ENCODE data around the gene MED25. TPM values are rescaled to one million over a fixed set of nuclear protein-coding genes. Genes with fewer than 3 reads are reported as not detected.

The MED25 gene
- total and polyA plus RNA-seq, 2 donors (not counting 1 experiment from before 2014, with no cell fraction given): 11.2 to 20.2 TPM

DNA sequence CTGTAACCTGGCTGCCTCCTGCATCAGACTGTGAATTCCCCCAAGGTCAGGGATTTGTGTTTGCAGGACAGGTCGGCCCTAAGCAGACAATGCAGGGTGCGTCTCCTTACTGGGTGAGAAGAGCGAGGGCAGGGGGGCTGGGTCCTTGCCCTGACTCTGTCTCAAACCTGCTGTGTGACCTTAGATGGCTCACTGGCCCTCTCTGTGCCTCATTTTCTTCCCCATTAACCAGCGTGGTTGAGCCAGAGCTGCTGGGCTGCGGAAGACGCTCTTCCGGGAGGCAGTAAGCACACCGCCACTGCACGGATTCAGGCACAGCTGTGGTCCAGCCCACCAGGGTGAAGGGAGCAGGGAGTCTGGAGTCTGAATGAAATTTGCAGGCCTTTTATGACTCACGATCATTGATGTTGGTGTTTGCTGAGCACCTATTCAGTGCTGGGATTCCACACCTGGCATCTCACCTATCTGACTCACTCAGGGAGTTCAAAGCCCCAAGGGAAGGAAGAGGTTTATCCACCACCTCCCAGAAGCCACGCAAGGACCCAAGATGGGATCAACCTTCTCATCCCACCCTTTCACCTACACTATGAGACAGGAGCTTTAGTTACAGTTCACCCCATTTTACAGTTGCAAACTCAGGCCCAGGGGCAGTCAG is 56.5 kb downstream of the MED25 start:
- Histone ChIP-seq H3K36me3 (ENCODE audit: control insufficient read depth, insufficient read depth, low read length) (peaks cover 4% of the 10 kb centered on the region), H3K27ac (ENCODE audit: insufficient read depth, low read length) (no peak overlapping the region), H4K20me1 (ENCODE audit: control insufficient read depth, extremely low read depth, insufficient read depth, low read length) (no peaks in the 10 kb centered on the region), H3K4me2 (ENCODE audit: extremely low read depth, insufficient read depth, low read length) (peak overlapping the region; percentile 80), H3K9me3 (ENCODE audit: control insufficient read depth, insufficient read depth, low read depth, low read length) (no peaks in the 10 kb centered on the region), H3K4me1 (ENCODE audit: control insufficient read depth, extremely low read depth, insufficient read depth, low read length) (peaks cover 10% of the 10 kb centered on the region), H3K27me3 (ENCODE audit: control insufficient read depth, insufficient read depth, low read length) (no peaks in the 10 kb centered on the region), H3K4me3 (replicated peaks in 1 of 4; ENCODE audit: control extremely low read depth in 1 of 4, insufficient read depth in 1 of 4, low read depth in 3 of 4, low read length in 4 of 4) (peak overlapping the region in 1 of 4 experiments; percentile 94), H2AFZ (ENCODE audit: low read length) (no peak overlapping the region), H3K9ac (ENCODE audit: insufficient read depth, low read length) (no peak overlapping the region), H3K79me2 (ENCODE audit: control insufficient read depth, insufficient read depth, low read length) (peaks cover 22% of the 10 kb centered on the region)
- DNase-seq (ENCODE audit: low read depth in 2 of 2): no peak
- TF ChIP-seq EZH2 (IDR thresholded peaks at IDR 0.05; ENCODE audit: low read length, missing control alignments): no peak

DNA sequence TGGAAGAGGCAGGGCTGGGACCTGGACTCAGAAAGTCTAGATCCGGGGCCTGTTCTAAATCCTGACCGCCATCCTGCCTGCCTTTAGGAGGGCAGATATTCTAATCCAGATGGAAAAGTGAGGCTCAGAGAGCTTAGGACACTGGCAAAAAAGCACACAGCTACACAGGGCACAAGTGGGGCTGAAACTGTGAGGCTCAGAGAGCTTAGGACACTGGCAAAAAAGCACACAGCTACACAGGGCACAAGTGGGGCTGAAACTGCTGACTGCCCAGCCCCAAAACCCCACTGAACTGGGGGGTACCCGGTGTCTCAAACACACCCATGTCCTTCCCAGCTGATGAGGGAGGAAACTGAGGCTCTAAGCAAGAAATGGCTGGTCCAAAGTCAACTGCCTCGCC is 57.1 kb downstream of the MED25 start:
- peak overlapping the region; percentile 94 for H3K27ac ChIP-seq (ENCODE audit: insufficient read depth, low read length)
- peaks cover 8% of the 10 kb centered on the region for H3K36me3 ChIP-seq (ENCODE audit: control insufficient read depth, insufficient read depth, low read length)
- peaks cover 7% of the 10 kb centered on the region for H3K4me1 ChIP-seq (ENCODE audit: control insufficient read depth, extremely low read depth, insufficient read depth, low read length)
- TF ChIP-seq, protein P1, sequence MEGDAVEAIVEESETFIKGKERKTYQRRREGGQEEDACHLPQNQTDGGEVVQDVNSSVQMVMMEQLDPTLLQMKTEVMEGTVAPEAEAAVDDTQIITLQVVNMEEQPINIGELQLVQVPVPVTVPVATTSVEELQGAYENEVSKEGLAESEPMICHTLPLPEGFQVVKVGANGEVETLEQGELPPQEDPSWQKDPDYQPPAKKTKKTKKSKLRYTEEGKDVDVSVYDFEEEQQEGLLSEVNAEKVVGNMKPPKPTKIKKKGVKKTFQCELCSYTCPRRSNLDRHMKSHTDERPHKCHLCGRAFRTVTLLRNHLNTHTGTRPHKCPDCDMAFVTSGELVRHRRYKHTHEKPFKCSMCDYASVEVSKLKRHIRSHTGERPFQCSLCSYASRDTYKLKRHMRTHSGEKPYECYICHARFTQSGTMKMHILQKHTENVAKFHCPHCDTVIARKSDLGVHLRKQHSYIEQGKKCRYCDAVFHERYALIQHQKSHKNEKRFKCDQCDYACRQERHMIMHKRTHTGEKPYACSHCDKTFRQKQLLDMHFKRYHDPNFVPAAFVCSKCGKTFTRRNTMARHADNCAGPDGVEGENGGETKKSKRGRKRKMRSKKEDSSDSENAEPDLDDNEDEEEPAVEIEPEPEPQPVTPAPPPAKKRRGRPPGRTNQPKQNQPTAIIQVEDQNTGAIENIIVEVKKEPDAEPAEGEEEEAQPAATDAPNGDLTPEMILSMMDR (conservative IDR thresholded peaks at IDR 0.05 in 1 of 2, IDR thresholded peaks at IDR 0.05 in 1 of 2; ENCODE audit: low read depth in 1 of 2, low read length in 2 of 2): no peak
- no peak for TF ChIP-seq EZH2 (IDR thresholded peaks at IDR 0.05; ENCODE audit: low read length, missing control alignments)
- no peaks in the 10 kb centered on the region for H3K9me3 ChIP-seq (ENCODE audit: control insufficient read depth, insufficient read depth, low read depth, low read length)
- H4K20me1 ChIP-seq (ENCODE audit: control insufficient read depth, extremely low read depth, insufficient read depth, low read length): no peaks in the 10 kb centered on the region
- no peak overlapping the region for H3K9ac ChIP-seq (ENCODE audit: insufficient read depth, low read length)
- peak overlapping the region; percentile 80 for H3K4me2 ChIP-seq (ENCODE audit: extremely low read depth, insufficient read depth, low read length)
- peaks cover 22% of the 10 kb centered on the region for H3K79me2 ChIP-seq (ENCODE audit: control insufficient read depth, insufficient read depth, low read length)
- DNase-seq (ENCODE audit: low read depth in 2 of 2): no peak
- H2AFZ ChIP-seq (ENCODE audit: low read length): no peak overlapping the region
- no peaks in the 10 kb centered on the region for H3K27me3 ChIP-seq (ENCODE audit: control insufficient read depth, insufficient read depth, low read length)
- peak overlapping the region; percentile 81 to 94 (median 86) for H3K4me3 ChIP-seq (replicated peaks in 1 of 4; ENCODE audit: control extremely low read depth in 1 of 4, insufficient read depth in 1 of 4, low read depth in 3 of 4, low read length in 4 of 4)

GRCh38 chr19:49875857-49876421 is 57.9 kb downstream of the MED25 start:
- Histone ChIP-seq H3K27me3 (ENCODE audit: control insufficient read depth, insufficient read depth, low read length) (no peaks in the 10 kb centered on the region), H3K4me3 (replicated peaks in 1 of 4; ENCODE audit: control extremely low read depth in 1 of 4, insufficient read depth in 1 of 4, low read depth in 3 of 4, low read length in 4 of 4) (peak overlapping the region; percentile 81 to 94 (median 86)), H3K36me3 (ENCODE audit: control insufficient read depth, insufficient read depth, low read length) (peaks cover 15% of the 10 kb centered on the region), H2AFZ (ENCODE audit: low read length) (peak overlapping the region; percentile 33), H3K9me3 (ENCODE audit: control insufficient read depth, insufficient read depth, low read depth, low read length) (no peaks in the 10 kb centered on the region), H3K4me1 (ENCODE audit: control insufficient read depth, extremely low read depth, insufficient read depth, low read length) (peaks cover 4% of the 10 kb centered on the region), H3K27ac (ENCODE audit: insufficient read depth, low read length) (peak overlapping the region; percentile 94), H3K4me2 (ENCODE audit: extremely low read depth, insufficient read depth, low read length) (peak overlapping the region; percentile 80), H4K20me1 (ENCODE audit: control insufficient read depth, extremely low read depth, insufficient read depth, low read length) (no peaks in the 10 kb centered on the region), H3K9ac (ENCODE audit: insufficient read depth, low read length) (peak overlapping the region; percentile 95), H3K79me2 (ENCODE audit: control insufficient read depth, insufficient read depth, low read length) (peaks cover 22% of the 10 kb centered on the region)
- DNase-seq (ENCODE audit: low read depth in 2 of 2): peak in 1 of 2 donors; percentile 55
- TF ChIP-seq EZH2 (IDR thresholded peaks at IDR 0.05; ENCODE audit: low read length, missing control alignments): no peak
- TF ChIP-seq, protein P1 (conservative IDR thresholded peaks at IDR 0.05 in 1 of 2, IDR thresholded peaks at IDR 0.05 in 1 of 2; ENCODE audit: low read depth in 1 of 2, low read length in 2 of 2): no peak

Data from fibroblast of lung (primary cell).